ENCODE measurements around the gene AZU1. TPM values are rescaled to one million over a fixed set of nuclear protein-coding genes. Genes with fewer than 3 reads are reported as not detected.

The AZU1 gene
- total RNA-seq, 2 donors from 2014 or later = 2.5 to 3.7 TPM

GRCh38 chr19:797528-798414, 29.9 kb upstream of the AZU1 start:
- H3K4me3 Mint-ChIP-seq = peak overlapping the region; percentile 88
- H3K36me3 Mint-ChIP-seq (ENCODE audit: low read depth) = peaks cover 34% of the 10 kb centered on the region
- DNase-seq = peak; percentile 92
- H3K9me3 Mint-ChIP-seq = no peaks in the 10 kb centered on the region
- peaks cover 22% of the 10 kb centered on the region for H3K4me1 Mint-ChIP-seq
- H3K36me3 ChIP-seq (ENCODE audit: control insufficient read depth, insufficient read depth, low read length) = peaks cover 37% of the 10 kb centered on the region
- peaks cover 26% of the 10 kb centered on the region for H3K4me1 ChIP-seq (ENCODE audit: control insufficient read depth, insufficient read depth, low read length)
- H3K27ac ChIP-seq (ENCODE audit: low read depth, low read length) = peak overlapping the region; percentile 98
- H3K9ac ChIP-seq (ENCODE audit: extremely low read depth, low read length, poor library complexity, severe bottlenecking) = peak overlapping the region; percentile 98
- H3K27me3 ChIP-seq (ENCODE audit: control insufficient read depth, insufficient read depth, low read length, poor library complexity, severe bottlenecking) = no peaks in the 10 kb centered on the region
- no peaks in the 10 kb centered on the region for H3K27me3 Mint-ChIP-seq (ENCODE audit: insufficient read depth)
- H3K27ac Mint-ChIP-seq = peak overlapping the region; percentile 96
- H3K9me3 ChIP-seq (ENCODE audit: control insufficient read depth, low read length) = no peaks in the 10 kb centered on the region
- 0% methylated on average over 22 to 129 of the region's 129 CpGs for WGBS, 2 experiments (ENCODE audit: insufficient coverage in 1 of 2, insufficient read length in 1 of 2)
- H3K4me3 ChIP-seq (ENCODE audit: low read length) = peak overlapping the region; percentile 93
- TF ChIP-seq CTCF (conservative IDR thresholded peaks at IDR 0.05) = peak; percentile 12

GRCh38 chr19:798415-799075, 29.1 kb upstream of the AZU1 start:
- 1% methylated on average over 19 to 44 of the region's 44 CpGs for WGBS, 2 experiments (ENCODE audit: insufficient coverage in 1 of 2, insufficient read length in 1 of 2)
- peak overlapping the region; percentile 77 for H3K27ac ChIP-seq (ENCODE audit: low read depth, low read length)
- H3K4me1 Mint-ChIP-seq = peaks cover 22% of the 10 kb centered on the region

More at GRCh38 chr19:798415-799075, 29.1 kb upstream of the AZU1 start:
- Histone ChIP-seq H3K9me3 (ENCODE audit: control insufficient read depth, low read length) (no peaks in the 10 kb centered on the region), H3K9ac (ENCODE audit: extremely low read depth, low read length, poor library complexity, severe bottlenecking) (peak overlapping the region; percentile 98), H3K4me1 (ENCODE audit: control insufficient read depth, insufficient read depth, low read length) (peaks cover 27% of the 10 kb centered on the region), H3K4me3 (ENCODE audit: low read length) (peak overlapping the region; percentile 93), H3K27me3 (ENCODE audit: control insufficient read depth, insufficient read depth, low read length, poor library complexity, severe bottlenecking) (no peaks in the 10 kb centered on the region), H3K36me3 (ENCODE audit: control insufficient read depth, insufficient read depth, low read length) (peaks cover 45% of the 10 kb centered on the region)
- TF ChIP-seq CTCF (conservative IDR thresholded peaks at IDR 0.05) = no peak
- Mint-ChIP-seq H3K9me3 (no peaks in the 10 kb centered on the region), H3K27ac (peak overlapping the region; percentile 96), H3K27me3 (ENCODE audit: insufficient read depth) (no peaks in the 10 kb centered on the region), H3K4me3 (peak overlapping the region; percentile 88), H3K36me3 (ENCODE audit: low read depth) (peaks cover 41% of the 10 kb centered on the region)
- peak; percentile 57 for DNase-seq

Data from endodermal cell (in vitro differentiated cells).